K562 (cell line): ENCODE data around the gene ELL3. TPM values are rescaled to one million over a fixed set of nuclear protein-coding genes. Genes with fewer than 3 reads are reported as not detected.
A peak's percentile ranks its signal among the peaks of the same experiment; 100 is the strongest.

Experiments
- CHD2 ChIP-seq: IDR thresholded peaks from 2 replicates; pipeline ENCODE4 v1.6.1; 2011; ENCODE audit warnings: low read depth, low read length
- DPF2 ChIP-seq: fragments of 450-650 bp; IDR thresholded peaks from 2 replicates; pipeline ENCODE4 v1.6.1; 2016
- ETS1 ChIP-seq: conservative IDR thresholded peaks from 2 replicates; pipeline ENCODE4 v1.6.1; 2011; ENCODE audit warnings: low read depth, mild to moderate bottlenecking, low read length; ENCODE audit not compliant: control insufficient read depth
- IRF1 ChIP-seq: sonication (generic); formaldehyde crosslinking; IDR thresholded peaks from 2 replicates; pipeline ENCODE4 v1.8.0; 2022; ENCODE audit warnings: missing genetic modification reagents, mild to moderate bottlenecking, borderline replicate concordance
- IRF9 ChIP-seq: fragments of 450-650 bp; IDR thresholded peaks from 2 replicates; pipeline ENCODE4 v1.6.1; 2016; ENCODE audit warnings: missing biosample characterization, missing genetic modification characterization
- NR1H2 ChIP-seq: sonication (generic); formaldehyde crosslinking; IDR thresholded peaks from 2 replicates; pipeline ENCODE4 v1.4.0; 2020; ENCODE audit warnings: mild to moderate bottlenecking, missing genetic modification reagents
- RUNX1 ChIP-seq: sonication (generic); IDR thresholded peaks from 2 replicates; pipeline ENCODE4 v1.6.1; 2016; ENCODE audit warnings: antibody characterized with exemption, low read depth
- THRA ChIP-seq: fragments of 450-650 bp; IDR thresholded peaks from 2 replicates; pipeline ENCODE4 v1.6.1; 2017; ENCODE audit warnings: mild to moderate bottlenecking, moderate library complexity
- ZBTB40 ChIP-seq, 2 experiments: fragments of 450-650 bp in 1 of 2; sonication (generic) in 1 of 2; formaldehyde crosslinking in 1 of 2; IDR thresholded peaks; 2 replicates each; pipeline versions ENCODE4 v1.7.1 to v1.9.0; 2016 to 2022; ENCODE audit warnings: inconsistent platforms in 1 of 2, mild to moderate bottlenecking in 1 of 2, missing genetic modification reagents in 1 of 2
- ZNF316 ChIP-seq: fragments of 450-650 bp; IDR thresholded peaks from 2 replicates; pipeline ENCODE4 v1.6.1; 2016
- ZNF551 ChIP-seq: fragments of 250-450 bp; sonication (Bioruptor Pico); IDR thresholded peaks from 2 replicates; pipeline ENCODE4 v1.5.0; 2021; ENCODE audit warnings: mild to moderate bottlenecking, moderate library complexity
- polyA plus RNA-seq, 8 experiments: library from polyadenylated mRNA; depleted of rRNA in 4 of 8; stranded (reverse) in 5 of 8; unstranded in 3 of 8; fragments of >200 nt; fragmentation: Nextera tagmentation in 2 of 8; fragmentation: Illumina TruSeq in 1 of 8; extraction: Ambion mirVana in 2 of 8; extraction: Trizol in 1 of 8; gene quantifications; 2 replicates each; pipeline versions ENCODE4 v1.2.1 to v1.2.3, GENCODE V29; 2011 to 2014; ENCODE audit warnings: inconsistent platforms in 1 of 8, missing spikeins in 1 of 8
- total RNA-seq, 7 experiments: library from RNA; depleted of rRNA in 6 of 7; stranded (reverse); fragments of >200 nt in 6 of 7; fragmentation: Illumina TruSeq in 2 of 7; extraction: Trizol in 2 of 7; gene quantifications; 2 replicates each; pipeline versions ENCODE4 v1.2.1 to v1.2.3, GENCODE V29; 2011 to 2021; ENCODE audit warnings: low replicate concordance in 1 of 7

ELL3 gene
- total and polyA plus RNA-seq, 9 of the 15 experiments (the other 6 are each of a cell fraction or from before 2014, with no cell fraction given), result 0.80 to 5.2 (median 2.6) TPM

GRCh38 chr15:43800286-43801141, 23.7 kb upstream of the ELL3 start, which contains the start of gene HYPK (continued):
- TF ChIP-seq ETS1 (peak; percentile 74), DPF2 (peak; percentile 16; the same call in 1 of the 2 replicates), ZNF551 (peak; percentile 48; the same call in 1 of the 2 replicates), ZBTB40 (IDR thresholded peaks at IDR 0.05) (peak; percentile 93), ZBTB40 (CRISPR knock-in tag; IDR thresholded peaks at IDR 0.05) (no peak), IRF9 (tag) (no peak), IRF1 (CRISPR knock-in tag) (no peak), NR1H2 (CRISPR knock-in tag) (no peak), THRA (no peak), ZNF316 (no peak), CHD2 (no peak), RUNX1 (no peak)
